GM23248 (cell line): Measurements from ENCODE around the gene MRPS5.

Source experiments
- EZH2 ChIP-seq: fragments of 200-600 bp; sonication (generic); IDR thresholded peaks from 2 replicates; pipeline ENCODE4 v1.6.1; 2018; ENCODE audit warnings: antibody characterized with exemption, mild to moderate bottlenecking; ENCODE audit not compliant: insufficient read depth, poor library complexity, severe bottlenecking
- EZH2phosphoT487 ChIP-seq: fragments of 200-600 bp; sonication (generic); IDR thresholded peaks from 2 replicates; pipeline ENCODE4 v1.6.1; 2018; ENCODE audit warnings: antibody characterized with exemption, moderate library complexity, mild to moderate bottlenecking, low read depth; ENCODE audit not compliant: insufficient read depth

DNA sequence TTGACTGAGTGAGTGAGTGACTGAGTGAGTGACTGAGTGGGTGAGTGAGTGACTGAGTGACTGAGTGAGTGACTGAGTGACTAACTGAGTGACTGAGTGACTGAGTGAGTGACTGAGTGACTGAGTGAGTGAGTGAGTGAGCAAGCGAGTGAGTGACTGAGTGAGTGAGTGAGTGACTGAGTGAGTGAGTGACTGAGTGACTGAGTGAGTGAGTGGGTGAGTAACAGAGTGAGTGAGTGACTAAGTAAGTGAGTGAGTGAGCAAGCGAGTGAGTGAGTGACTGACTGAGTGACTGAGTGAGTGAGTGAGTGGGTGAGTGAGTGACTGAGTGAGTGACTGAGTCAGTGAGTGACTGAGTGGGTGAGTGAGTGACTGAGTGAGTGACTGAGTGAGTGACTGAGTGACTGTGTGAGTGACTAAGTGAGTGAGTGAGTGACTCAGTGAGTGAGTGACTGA, 84.2 kb downstream of the MRPS5 start:
- TF ChIP-seq EZH2 (no peak), EZH2phosphoT487 (no peak)
